Smooth muscle cell of the brain vasculature (primary cell): ENCODE results near the gene KRTAP4-3.
"Not testable (repeated sequence)": the region's sequence is repeated elsewhere in the genome, so short reads cannot be mapped to it uniquely, and the experiment has no call there.

Experiments
- DNase-seq: peaks from one replicate; pipeline ENCODE4 v3.0.0-alpha.2; 2012; ENCODE audit warnings: low read depth, low spot score

The KRTAP4-3 gene

DNA sequence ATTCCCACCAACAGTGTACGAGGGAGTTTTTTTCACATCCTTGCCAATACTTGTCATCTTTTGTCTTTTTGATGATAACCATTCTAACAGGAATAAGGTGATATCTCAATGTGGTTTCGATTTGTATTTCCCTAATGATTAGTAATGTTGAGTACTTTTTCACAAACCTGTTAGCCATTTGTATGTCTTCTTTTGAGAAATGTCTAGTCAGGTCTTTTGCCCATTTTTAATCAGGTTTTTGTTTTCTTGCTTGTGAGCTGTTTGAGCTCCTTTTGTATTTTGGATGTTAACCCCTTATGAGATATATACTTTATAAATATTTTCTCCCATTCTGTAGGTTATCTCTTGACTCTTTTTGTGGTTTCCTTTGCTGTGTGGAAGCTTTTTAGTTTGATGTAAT lies 16.5 kb downstream of the KRTAP4-3 start:
- no peak for DNase-seq

DNA sequence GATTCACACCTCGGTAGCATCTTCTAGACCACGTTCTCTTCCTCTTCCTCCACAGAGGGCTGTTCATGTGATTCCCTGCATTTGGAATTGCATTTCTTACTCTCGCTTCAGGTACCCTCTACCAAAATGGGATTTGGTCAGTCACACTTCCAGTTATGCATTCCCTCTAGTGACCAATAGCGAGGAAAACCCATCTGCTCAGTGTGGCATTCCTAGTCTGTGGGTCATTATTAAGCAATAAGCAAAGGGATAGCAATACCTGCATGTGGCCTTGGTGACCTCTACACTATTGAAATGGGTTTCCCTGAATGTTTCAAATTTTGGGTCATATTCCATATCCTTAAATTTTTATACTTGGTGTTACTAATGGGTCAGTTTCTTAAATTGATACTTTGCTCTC lies 18.0 kb downstream of the KRTAP4-3 start:
- DNase-seq, result no peak

DNA sequence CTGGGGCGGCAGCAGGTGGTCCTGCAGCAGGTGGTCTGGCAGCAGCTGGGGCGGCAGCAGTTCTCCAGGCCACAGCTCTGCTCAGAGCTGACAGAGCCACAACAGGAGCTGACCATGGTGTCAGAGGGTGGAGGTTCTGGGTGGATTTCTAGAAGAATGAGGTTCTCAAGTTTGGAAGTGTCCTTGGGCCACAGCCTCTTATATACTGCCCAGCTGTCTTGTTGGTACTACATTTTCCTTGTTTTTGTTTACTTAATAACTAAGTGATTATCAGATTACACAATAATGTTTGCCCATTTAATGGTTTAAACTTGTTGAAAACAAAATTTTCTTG lies 18.4 kb downstream of the KRTAP4-3 start, which contains the start of gene KRTAP4-5:
Gene KRTAP4-5, minus strand, starts transcription at position 174 of the 334 bp plus-strand sequence. Its CDS starts 58 bp downstream, at position 116.
- DNase-seq, result no peak

DNA sequence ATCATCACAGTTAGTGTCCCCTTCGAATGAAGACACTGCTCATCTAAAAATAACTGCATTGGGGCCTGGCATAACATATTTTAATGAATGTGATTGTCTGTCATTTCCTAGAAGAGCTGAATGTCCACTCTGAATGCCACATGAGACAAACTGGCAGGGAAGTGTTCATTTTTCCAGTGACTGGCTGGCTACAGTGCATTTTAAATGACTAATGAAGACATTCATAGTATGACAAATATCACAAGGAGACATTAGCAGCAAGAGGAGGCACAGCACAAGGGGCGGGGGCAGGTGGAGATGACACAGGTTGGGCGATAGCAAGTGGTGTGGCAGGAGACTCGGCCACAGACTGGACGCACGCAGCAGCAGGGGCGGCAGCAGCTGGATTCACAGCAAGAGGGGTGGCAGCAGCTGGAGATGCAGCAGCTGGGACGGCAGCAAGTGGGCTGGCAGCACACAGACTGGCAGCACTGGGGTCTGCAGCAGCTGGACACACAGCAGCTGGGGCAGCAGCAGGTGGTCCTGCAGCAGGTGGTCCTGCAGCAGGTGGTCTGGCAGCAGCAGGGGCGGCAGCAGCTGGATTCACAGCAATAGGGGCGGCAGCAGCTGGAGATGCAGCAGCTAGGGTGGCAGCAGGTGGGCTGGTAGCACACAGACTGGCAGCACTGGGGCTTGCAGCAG lies 18.9 kb downstream of the KRTAP4-3 start:
- DNase-seq, result not testable (repeated sequence)

DNA sequence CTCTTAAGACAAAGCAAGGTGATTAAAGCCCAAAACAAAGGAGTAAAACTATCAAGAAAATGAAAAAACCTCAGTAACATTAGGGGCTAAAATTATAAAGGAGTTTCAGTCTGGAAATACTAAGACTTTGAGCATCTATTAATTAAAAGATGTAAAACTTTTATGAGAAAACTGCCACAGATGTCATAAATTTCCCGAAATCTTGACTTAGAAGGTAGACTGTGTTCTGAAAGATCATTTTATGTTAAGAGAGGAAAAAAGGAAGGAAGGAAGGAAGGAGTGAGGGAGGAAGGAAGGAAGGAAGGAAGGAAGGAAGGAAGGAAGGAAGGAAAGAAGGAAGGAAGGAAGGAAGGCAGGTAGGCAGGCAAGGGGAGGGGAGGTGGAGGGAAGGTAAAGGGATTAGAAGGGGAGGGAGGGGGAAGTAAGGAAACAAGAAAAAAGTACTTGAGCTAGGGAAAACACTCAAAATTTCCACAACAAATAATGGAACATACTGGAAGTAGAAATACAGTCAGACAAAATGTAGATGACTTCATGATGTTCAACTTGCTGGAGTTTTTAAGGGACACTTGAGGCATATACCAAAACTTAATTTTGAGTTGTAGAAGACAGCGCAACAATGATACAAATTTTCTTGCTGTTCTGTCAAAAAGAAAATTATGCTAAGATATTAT lies 20.4 kb downstream of the KRTAP4-3 start:
- DNase-seq, result no peak

DNA sequence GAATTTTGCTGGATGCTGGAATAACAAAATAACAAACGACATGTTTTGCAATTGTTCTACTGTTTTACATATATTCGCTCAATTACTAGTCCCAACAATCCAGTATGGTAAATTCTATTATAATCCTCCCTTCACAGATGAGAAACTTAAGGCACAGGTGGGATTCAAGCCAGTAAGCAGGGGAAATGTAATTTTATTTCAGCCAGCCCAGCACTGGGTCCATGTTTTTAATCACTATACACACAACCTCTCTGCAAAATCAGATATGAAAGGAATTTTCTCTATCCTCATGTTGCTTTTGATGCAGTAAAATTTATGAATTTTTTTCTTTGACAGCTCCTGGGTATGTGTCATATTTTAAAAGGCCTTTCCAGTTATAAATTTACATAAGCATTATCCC lies 22.8 kb downstream of the KRTAP4-3 start:
- DNase-seq, result no peak

DNA sequence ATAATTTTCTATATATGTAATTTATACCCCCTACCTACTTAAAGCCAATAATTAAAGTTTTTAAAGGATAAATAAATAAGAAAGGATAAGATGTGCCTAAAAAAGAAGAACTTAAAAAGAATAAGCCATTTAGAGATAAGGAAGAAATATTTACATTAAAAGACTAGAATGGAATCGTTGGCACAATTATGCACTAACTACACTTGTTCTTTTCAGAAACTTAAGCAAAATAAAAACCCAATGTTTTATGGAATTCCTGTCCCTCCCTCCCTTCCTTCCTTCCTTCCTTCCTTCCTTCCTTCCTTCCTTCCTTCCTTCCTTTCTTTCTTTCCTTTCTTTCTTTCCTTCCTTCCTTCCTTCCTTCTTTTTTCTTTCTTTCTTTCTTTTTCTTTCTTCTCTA lies 23.2 kb downstream of the KRTAP4-3 start:
- DNase-seq, result no peak

DNA sequence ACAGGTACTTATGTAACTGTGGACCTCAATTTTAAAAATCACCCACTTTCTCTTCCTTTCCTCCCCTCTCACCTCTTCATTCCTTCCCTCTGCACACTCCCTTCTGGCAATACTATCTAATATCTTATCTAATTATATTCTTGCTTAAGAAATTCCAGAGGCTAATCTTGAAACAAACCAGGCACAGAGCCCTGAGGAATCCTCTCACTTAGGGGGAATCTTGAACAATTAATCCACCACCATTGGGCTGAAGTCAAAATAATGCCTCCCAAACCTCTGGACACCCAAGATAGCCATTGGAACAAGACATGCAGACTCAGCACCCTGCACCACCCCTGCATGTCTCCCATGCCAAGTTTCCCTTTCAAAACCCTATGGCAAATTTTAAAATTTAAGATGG lies 26.7 kb downstream of the KRTAP4-3 start:
- DNase-seq, result no peak

DNA sequence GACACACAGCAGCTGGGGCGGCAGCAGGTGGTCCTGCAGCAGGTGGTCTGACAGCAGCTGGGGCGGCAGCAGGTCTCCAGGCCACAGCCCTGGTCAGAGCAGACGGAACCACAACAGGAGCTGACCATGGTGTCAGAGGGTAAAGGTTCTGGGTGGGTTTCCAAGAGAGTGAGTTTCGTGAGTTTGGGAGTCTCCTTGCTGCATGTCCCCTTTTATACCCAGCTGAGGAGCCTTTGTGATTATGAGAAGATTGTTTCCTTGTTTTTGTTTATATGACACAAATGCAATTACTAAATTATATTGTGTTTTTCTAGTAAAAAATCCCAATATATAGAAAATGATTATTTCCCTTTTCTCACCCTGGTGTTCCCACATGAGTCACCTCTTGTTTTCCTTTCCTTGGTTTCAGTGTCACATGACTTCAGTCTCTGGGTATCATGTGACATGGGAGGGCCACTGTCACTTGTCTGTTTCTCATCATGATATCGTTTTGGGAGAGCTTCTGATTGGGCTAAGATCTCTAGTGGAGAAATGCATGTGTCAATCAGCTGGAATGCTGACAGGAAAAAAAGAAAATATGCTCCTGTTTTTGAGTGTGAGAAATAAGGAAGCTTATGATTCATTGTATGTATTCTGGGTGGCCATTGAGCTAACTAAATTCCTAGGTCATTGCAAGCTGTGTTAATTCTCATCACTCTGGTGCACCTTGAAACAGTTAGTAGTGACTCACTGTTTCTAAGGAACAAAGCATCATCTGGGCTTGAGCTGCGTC lies 27.5 kb downstream of the KRTAP4-3 start, which contains the start of gene KRTAP4-6:
Gene KRTAP4-6, minus strand, starts transcription at position 185 of the 772 bp plus-strand sequence. Its CDS starts 57 bp downstream, at position 128.
- DNase-seq, result no peak

DNA sequence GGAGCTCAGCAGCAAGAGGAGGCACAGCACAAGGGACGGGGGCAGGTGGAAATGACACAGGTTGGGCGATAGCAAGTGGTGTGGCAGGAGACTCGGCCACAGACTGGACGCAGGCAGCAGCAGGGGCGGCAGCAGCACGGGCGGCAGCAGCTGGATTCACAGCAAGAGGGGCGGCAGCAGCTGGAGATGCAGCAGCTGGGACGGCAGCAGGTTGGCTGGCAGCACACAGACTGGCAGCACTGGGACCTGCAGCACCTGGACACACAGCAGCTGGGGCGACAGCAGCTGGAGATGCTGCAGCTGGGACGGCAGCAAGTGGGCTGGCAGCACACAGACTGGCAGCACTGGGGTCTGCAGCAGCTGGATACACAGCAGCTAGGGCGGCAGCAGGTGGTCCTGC lies 28.2 kb downstream of the KRTAP4-3 start:
- not testable (repeated sequence) for DNase-seq

DNA sequence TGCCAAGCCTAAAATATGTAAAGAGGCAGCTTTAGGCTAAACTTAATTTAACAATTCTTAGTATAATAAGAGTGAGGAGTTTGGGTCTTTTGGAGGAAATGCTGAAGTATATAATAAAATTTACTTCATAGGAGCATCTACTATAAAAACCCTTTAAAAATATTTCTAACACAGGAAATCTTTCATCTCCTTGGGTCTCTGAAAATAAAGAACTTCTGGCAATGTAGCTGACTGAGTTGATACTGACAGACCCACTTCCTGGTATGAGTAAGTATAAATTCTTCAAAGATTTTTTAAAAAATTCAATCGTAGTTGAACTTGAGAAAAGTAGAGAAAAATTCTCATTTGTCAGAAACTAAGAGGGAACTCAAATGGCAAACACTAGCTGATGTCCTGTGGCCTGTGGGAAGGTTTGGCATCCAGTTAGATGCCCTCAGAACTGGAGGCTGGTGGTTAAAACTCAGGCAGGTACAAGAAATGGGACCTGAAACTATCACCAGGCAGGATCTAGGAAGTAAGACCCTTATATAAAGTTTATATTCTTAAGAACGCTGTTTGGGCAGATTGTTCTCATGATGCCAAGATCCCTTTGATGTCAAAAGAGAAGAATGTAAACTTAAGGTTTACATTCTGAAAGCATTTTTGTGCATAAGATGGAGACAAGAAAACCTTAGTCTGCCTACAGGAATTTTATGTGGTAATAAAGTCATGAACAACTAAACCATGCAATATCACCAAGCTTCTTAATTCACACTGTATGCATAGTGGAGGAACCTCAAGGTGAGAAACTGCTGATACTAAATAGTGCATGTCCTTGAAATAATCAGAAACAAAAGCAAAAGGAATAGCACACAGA lies 33.9 kb downstream of the KRTAP4-3 start:
- no peak for DNase-seq

DNA sequence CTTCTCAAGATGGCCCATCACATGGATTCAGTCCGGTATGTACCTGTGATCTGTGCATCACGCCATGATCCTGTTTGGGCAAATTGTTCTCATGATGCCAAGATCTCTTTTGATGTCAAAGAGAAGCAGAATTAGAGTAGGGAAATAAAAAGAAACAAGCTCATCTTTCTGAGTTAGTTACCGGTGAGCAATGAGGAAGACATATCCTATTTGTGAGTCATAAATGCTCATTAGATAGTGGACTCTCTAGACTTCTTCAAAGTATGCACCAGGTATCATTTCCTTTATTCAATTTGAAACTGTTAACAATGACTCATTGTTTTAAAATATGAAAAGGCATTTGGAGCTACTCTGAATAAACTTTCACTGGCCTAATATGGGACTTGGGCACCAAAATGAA lies 36.0 kb downstream of the KRTAP4-3 start:
- no peak for DNase-seq

DNA sequence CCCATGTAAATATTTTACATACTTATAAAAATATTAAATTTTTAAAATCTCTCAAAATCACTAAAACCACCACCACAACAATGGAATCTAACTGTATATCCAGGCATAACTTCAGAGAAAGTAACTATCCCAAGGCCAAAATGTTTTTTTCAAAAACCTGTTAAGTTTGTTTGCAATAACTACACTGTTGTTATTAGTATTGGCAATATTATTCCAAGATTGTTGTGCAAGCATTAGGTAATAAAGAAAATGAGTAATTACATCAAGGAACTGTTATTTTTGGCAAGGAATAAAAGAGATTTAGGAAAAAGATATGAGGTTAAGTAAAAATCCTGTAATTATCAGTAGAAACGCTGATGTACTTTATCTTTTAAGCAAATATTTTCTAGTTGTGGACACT lies 40.6 kb downstream of the KRTAP4-3 start:
- no peak for DNase-seq

DNA sequence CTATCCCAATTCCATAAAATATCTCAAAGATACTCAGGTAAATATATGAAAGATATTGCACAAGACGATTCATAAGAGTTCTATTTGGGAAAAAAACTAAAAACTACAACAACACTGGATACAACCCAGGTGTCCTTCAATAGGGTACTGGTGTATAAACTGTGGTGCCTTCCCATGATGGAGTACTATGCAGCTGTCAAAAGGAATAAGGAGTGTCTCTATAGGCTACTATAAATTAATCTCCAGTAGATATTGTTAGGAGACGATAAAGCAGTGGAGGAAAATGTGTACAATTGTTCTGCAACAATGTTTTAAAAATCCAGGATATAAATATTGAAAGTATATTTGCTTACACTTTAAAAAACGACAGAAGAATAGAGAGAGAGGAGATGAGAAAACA lies 41.6 kb downstream of the KRTAP4-3 start:
- no peak for DNase-seq

DNA sequence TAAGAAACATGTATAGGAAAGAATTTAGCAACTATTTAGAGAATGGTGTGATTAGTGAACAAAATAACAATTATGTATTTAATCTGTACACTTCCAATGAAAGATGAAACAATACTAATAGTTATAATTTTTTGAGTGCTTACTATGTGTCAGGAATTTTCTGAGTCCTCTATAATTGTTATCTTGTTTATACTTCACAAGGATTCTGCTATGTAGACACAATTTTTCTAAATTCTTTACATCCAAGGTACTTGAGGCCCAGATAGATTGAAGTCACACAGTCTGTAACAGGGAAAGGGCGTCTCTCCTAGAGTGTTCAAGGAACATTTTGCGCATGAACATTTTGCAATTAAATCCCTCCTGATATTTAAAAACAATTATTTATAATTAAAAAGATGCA lies 43.0 kb downstream of the KRTAP4-3 start:
- no peak for DNase-seq

DNA sequence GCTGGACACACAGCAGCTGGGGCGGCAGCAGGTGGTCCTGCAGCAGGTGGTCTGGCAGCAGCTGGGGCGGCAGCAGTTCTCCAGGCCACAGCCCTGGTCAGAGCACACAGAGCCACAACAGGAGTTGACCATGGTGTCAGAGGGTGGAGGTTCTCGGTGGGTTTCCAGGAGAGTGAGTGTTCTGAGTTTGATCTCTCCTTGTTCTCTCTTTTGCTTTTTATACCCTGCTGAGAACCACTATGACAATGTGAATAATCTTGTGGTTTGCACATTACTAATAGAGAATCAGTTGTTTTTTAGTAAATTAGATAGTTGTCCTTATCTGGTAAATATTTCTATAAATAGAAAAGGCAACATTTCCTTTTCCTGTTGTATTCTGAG lies 44.0 kb downstream of the KRTAP4-3 start, which contains the start of gene KRTAP4-12:
Gene KRTAP4-12, minus strand, starts transcription at position 192 of the 381 bp plus-strand sequence. Its CDS starts 60 bp downstream, at position 132.
- DNase-seq, result not testable (repeated sequence)

DNA sequence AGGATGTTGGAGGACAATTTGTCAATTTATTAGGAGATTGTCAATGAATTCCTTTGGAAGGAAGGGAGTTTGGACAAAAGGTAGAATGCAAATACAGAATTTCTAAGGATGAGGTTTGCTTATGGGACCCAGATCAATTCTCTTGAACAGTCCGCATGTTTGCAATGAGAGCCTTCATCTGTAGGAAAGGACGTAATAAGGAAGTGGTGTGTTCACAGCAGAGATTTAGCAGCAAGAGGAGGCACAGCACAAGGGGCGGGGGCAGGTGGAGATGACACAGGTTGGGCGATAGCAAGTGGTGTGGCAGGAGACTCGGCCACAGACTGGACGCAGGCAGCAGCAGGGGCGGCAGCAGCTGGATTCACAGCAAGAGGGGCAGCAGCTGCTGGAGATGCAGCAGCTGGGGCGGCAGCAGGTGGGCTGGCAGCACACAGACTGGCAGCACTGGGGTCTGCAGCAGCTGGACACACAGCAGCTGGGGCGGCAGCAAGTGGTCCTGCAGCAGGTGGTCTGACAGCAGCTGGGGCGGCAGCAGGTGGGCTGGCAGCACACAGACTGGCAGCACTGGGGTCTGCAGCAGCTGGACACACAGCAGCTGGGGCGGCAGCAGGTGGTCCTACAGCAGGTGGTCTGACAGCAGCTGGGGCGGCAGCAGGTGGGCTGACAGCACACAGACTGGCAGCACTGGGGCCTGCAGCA lies 44.6 kb downstream of the KRTAP4-3 start:
- not testable (repeated sequence) for DNase-seq

DNA sequence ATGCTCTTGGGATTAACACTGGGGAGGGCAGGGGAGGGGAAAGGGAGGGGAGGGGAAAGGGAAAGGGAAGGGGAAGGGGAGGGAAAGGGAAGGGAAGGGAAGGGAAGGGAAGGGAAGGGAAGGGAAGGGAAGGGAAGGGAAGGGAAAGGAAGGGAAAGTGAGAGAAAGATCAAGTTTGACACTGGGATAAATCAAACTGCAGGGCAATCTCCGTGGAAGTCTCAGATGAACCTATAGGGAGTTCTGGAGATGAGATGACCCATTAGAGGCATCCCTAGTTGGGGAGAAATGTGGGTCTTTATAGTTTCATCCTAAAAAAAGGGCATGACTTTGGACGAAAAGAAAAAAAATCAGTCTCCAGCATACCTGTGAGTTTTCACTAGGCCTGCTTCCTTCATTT lies 46.3 kb downstream of the KRTAP4-3 start:
- DNase-seq, result no peak

DNA sequence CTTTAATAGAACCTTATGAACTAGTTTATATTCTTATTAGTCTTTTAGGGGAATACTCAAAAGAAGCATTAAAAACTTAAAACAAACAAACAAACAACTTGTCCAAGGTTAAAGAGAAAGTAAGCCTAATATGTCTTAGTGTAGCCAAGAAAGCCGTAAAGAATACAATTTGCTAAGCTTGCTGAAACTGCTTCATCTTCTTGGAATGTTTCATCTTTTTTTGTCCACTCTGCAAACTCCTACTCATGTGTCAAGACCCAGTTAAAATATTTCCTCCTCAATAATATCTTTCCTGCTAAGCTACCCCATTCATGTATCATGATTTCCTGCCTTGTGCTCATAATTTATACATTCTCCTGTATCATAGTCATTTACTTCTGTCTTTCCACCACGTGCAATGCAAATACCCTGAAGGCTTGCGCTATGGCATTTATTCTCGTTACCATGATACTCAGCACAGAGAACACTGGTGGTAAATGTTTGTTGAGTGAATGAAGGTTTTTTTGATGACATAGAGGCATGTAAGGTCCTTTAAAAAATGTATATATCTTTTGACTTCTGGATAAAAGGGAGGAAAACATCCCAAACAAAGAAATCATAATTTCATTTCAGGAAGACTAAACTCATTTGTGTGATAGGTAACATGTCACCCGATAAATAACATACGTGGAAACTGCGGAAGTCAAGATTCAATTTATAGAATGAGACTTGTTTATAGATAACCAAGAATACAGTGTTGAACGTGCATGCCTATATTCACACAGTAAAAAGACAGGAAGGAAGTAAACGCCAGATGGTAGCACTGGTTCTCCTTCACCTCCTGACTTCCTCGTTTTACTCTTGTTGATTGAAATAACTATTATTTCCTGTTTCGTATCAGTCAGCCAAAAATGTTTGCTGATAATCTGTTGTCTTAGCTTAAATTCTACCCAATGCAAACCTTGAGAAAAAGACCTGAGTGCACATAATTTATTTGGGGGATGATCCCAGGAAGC lies 48.0 kb downstream of the KRTAP4-3 start:
- DNase-seq, result not testable (repeated sequence)

DNA sequence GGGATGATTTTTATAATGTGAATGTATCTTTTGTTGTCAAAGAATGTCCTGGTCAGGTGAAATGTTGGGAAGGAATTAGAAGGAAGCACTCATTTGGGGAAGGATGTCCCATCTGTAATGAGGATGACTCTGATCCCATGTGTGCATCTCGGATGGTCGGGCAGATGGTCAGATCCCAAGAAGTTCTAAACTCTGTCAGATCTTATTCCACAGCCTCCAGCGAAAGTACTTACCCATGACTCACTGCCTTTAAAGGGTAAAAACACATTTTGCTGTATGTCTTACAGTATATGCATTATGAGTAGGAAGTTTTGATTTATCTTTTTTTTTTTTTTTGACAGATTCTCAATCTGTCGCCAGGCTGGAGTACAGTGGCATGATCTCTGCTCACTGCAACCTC lies 49.3 kb downstream of the KRTAP4-3 start:
- DNase-seq, result no peak
